Upper lobe of left lung (tissue), 6 donors: ENCODE results near the gene TSGA10. TPM values are rescaled to one million over a fixed set of nuclear protein-coding genes. Genes with fewer than 3 reads are reported as not detected.
"Not testable (repeated sequence)": the region's sequence is repeated elsewhere in the genome, so short reads cannot be mapped to it uniquely, and the experiment has no call there.

ENCODE experiments used
- ATAC-seq, 2 donors: fragments of 200-7000 bp; cut with Tn5 transposase; one replicate each; pipeline ENCODE4 v1.9.1; 2022; ENCODE audit warnings: mild to moderate bottlenecking in 2 of 2, moderate library complexity in 2 of 2; ENCODE audit not compliant: low FRiP score in 2 of 2
- DNase-seq, 2 donors: peaks; one replicate each; pipeline ENCODE4 v3.0.0-alpha.2; 2019 to 2020
- H3K27ac ChIP-seq, 4 donors: fragments of 200-600 bp; sonication (generic); one replicate each; pipeline ENCODE4 v1.5.1; 2016 to 2019
- H3K27me3 ChIP-seq, 4 donors: fragments of 200-600 bp; sonication (generic); one replicate each; pipeline ENCODE4 v1.5.1; 2017 to 2019
- H3K36me3 ChIP-seq, 4 donors: fragments of 200-600 bp; sonication (generic); one replicate each; pipeline ENCODE4 v1.5.1; 2016 to 2019
- H3K4me1 ChIP-seq, 4 donors: fragments of 200-600 bp; sonication (generic); one replicate each; pipeline ENCODE4 v1.5.1; 2018 to 2019
- H3K4me3 ChIP-seq, 4 donors: fragments of 200-600 bp; sonication (generic); one replicate each; pipeline ENCODE4 v1.5.1; 2017 to 2019; ENCODE audit warnings: mild to moderate bottlenecking in 2 of 4, moderate library complexity in 1 of 4
- H3K9me3 ChIP-seq, 4 donors: fragments of 200-600 bp; sonication (generic); one replicate each; pipeline ENCODE4 v1.5.1; 2018 to 2019
- CTCF ChIP-seq, 6 experiments: fragments of 450-650 bp in 4 of 6; fragments of 200-600 bp in 2 of 6; sonication (generic) in 2 of 6; IDR thresholded peaks; one replicate each; pipeline ENCODE4 v1.5.1; 2016 to 2019; ENCODE audit warnings: antibody characterized with exemption in 6 of 6
- EP300 ChIP-seq, 4 donors: sonication (generic); formaldehyde crosslinking; IDR thresholded peaks; one replicate each; pipeline ENCODE4 v1.5.1; 2017; ENCODE audit warnings: antibody characterized with exemption in 4 of 4, control low read depth in 2 of 4
- POLR2A ChIP-seq, 4 donors: fragments of 450-650 bp; IDR thresholded peaks; one replicate each; pipeline ENCODE4 v1.5.1; 2016 to 2017; ENCODE audit warnings: antibody characterized with exemption in 4 of 4, mild to moderate bottlenecking in 2 of 4
- POLR2AphosphoS5 ChIP-seq, 2 donors: sonication (generic); formaldehyde crosslinking; IDR thresholded peaks; one replicate each; pipeline ENCODE4 v1.5.1; 2017; ENCODE audit warnings: antibody characterized with exemption in 2 of 2
- WGBS, 2 donors: methylation state at CpG; one replicate each; pipeline ENCODE4 v1.1.5; 2017 to 2018; 5-methylcytosine and 5-hydroxymethylcytosine counted together
- total RNA-seq, 6 donors: library from RNA; depleted of rRNA in 4 of 6; stranded (reverse); fragments of >200 nt in 4 of 6; gene quantifications; one replicate each; pipeline versions ENCODE4 v1.1.0 to v1.2.1, GENCODE V29; 2016 to 2021
- donor health status: DM: no; HTN: no; CAD: no; lungs with moderate emphysema.
- donor health status: DM: no; HTN: yes; CAD: no; lungs with severe emphysema.

TSGA10 gene
- 10 to 100 TPM in 2 of 6 donors, 1 to 10 TPM in 4; 3.9 to 33.8 (median 9.4) TPM for total RNA-seq

- TF ChIP-seq EP300 (IDR thresholded peaks at IDR 0.05) = peak in 1 of 4 donors; percentile 86
- peak in 3 of 6 experiments; percentile 10 to 35 (median 28) for TF ChIP-seq CTCF (IDR thresholded peaks at IDR 0.05)
- TF ChIP-seq POLR2A (IDR thresholded peaks at IDR 0.05) = peak in 3 of 4 donors; percentile 74 to 90 (median 80)
- TF ChIP-seq POLR2AphosphoS5 (IDR thresholded peaks at IDR 0.05) = peak; percentile 89 to 97
- DNase-seq = peak; percentile 94 to 98
- Histone ChIP-seq H3K4me1 (peaks cover 12 to 23% (median 16%) of the 10 kb centered on the region in 4 donors), H3K4me3 (peak within 1 kb of the TSS; percentile 65 to 82 (median 72)), H3K9me3 (no peaks in the 10 kb centered on the region), H3K27ac (peak within 1 kb of the TSS; percentile 87 to 92 (median 90)), H3K36me3 (peaks cover 0 to 24% (median 0%) of the 10 kb centered on the region in 4 donors), H3K27me3 (no peaks in the 10 kb centered on the region)
- WGBS, 2 donors = 0 to 1% methylated on average over 19 to 55 of the region's 70 CpGs
- ATAC-seq = peak; percentile 98 to 100
Observed at GRCh38 chr2:99154643-99155536, at the start of gene TSGA10, which contains the start of gene LIPT1. TSS of gene TSGA10 (minus strand) at chr2:99154942. CDS start at chr2:99109439, 45,503 bp downstream. TSS of gene LIPT1 (plus strand) at chr2:99154967. CDS start at chr2:99161958, 6,991 bp downstream.

DNA sequence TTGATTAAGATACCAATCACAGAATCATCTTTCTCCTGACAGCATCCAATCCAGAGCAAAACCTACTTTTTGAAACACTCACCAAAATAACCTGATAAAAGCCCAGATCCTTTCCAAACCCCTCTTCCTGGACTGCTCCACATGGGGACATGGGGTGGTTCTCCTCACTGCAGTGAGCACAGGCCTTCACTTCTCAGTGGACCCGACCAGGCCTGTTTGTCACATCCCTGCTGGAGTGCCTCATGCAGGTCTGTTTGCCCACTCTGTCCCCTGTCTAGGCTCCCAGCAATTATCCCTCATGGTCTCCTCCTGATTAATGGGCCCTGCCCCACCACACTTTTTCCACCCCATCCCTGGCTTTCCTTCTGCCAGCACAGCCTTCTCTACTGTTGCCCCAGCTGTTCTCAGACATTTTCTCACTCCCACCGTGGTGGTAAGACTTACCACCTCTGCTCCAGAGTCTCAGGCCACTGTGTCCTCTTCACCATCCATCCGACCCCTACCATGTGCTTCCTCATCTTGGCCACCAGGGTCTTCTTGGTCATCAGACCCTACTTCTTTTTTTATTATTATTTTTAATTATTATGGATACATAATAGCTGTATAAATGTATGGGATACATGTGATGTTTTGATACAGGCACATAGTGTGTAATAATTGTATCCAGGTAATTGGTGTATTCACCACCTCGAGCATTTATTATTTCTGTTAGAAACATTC, 47.4 kb upstream of the TSGA10 start:
- peaks cover 0 to 17% (median 5%) of the 10 kb centered on the region in 4 donors for H3K36me3 ChIP-seq
- peaks cover 0 to 5% (median 2%) of the 10 kb centered on the region in 4 donors for H3K4me1 ChIP-seq
- no peak for ATAC-seq
- no peak for DNase-seq
- H3K4me3 ChIP-seq = no peak overlapping the region
- H3K27me3 ChIP-seq = no peaks in the 10 kb centered on the region
- H3K27ac ChIP-seq = no peak overlapping the region
- TF ChIP-seq EP300 (IDR thresholded peaks at IDR 0.05) (no peak), CTCF (IDR thresholded peaks at IDR 0.05) (no peak), POLR2AphosphoS5 (IDR thresholded peaks at IDR 0.05) (no peak), POLR2A (IDR thresholded peaks at IDR 0.05) (no peak)
- peaks cover 0 to 4% (median 0%) of the 10 kb centered on the region in 4 donors for H3K9me3 ChIP-seq
- WGBS, 2 donors = 92 to 95% methylated on average over 4 of the region's 4 CpGs

GRCh38 chr2:99200076-99200800, 45.5 kb upstream of the TSGA10 start:
- Histone ChIP-seq H3K4me3 (no peak overlapping the region), H3K36me3 (peaks cover 12 to 36% (median 23%) of the 10 kb centered on the region in 4 donors), H3K27me3 (no peaks in the 10 kb centered on the region), H3K27ac (no peak overlapping the region), H3K9me3 (peaks cover 0 to under 1% (median 0%) of the 10 kb centered on the region in 4 donors), H3K4me1 (peaks cover 0 to 5% (median 2%) of the 10 kb centered on the region in 4 donors)
- ATAC-seq (no peak), DNase-seq (no peak)
- no peak for TF ChIP-seq POLR2A (IDR thresholded peaks at IDR 0.05)
- no peak for TF ChIP-seq POLR2AphosphoS5 (IDR thresholded peaks at IDR 0.05)
- no peak for TF ChIP-seq CTCF (IDR thresholded peaks at IDR 0.05)
- no peak for TF ChIP-seq EP300 (IDR thresholded peaks at IDR 0.05)
- 76 to 83% methylated on average over 7 of the region's 7 CpGs for WGBS, 2 donors

DNA sequence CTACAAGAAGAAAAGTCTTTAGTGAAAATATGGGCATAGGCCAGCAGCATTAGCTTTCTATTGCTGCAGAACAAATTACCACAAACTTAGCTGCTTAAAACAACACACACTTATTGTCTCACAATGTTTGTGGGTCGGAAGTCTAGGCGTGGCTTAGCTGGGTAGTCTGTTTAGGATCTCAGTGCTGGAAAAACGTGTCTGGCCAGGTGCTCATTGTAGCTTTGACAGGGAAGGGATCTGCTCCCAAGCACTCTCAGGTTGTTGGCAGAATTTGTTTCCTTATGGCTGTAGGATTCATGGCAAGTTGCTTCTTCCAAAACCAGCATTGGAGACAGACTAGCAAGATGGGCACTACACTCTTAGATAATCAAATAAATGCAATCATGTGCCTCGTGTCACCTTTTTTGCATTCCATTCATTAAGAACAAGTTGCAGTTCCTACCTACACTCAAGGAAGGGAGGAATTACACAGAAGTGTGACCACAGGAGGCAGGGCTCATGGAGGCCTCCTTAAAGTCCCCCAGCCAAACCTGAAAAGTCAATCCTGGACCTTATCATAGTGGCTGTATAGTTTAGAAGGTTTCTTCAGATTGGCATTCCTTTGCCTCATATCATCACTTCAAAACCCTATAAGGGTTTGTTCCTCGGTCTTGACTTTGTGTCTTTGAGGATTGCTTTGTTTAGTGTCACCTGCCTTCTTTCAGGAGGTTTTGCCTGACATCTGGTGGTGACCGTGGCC, 43.5 kb upstream of the TSGA10 start:
- DNase-seq (peak in 1 of 2 donors; percentile 55), ATAC-seq (no peak)
- Histone ChIP-seq H3K27me3 (no peaks in the 10 kb centered on the region), H3K36me3 (peaks cover 17 to 54% (median 26%) of the 10 kb centered on the region in 4 donors), H3K27ac (peak overlapping the region in 1 of 4 donors; percentile 10), H3K4me1 (peaks cover 0 to 5% (median 2%) of the 10 kb centered on the region in 4 donors), H3K9me3 (no peaks in the 10 kb centered on the region), H3K4me3 (no peak overlapping the region)
- WGBS, 2 donors = 68 to 82% methylated on average over 6 of the region's 6 CpGs
- no peak for TF ChIP-seq CTCF (IDR thresholded peaks at IDR 0.05)
- TF ChIP-seq POLR2AphosphoS5 (IDR thresholded peaks at IDR 0.05) = no peak
- no peak for TF ChIP-seq EP300 (IDR thresholded peaks at IDR 0.05)
- no peak for TF ChIP-seq POLR2A (IDR thresholded peaks at IDR 0.05)

DNA sequence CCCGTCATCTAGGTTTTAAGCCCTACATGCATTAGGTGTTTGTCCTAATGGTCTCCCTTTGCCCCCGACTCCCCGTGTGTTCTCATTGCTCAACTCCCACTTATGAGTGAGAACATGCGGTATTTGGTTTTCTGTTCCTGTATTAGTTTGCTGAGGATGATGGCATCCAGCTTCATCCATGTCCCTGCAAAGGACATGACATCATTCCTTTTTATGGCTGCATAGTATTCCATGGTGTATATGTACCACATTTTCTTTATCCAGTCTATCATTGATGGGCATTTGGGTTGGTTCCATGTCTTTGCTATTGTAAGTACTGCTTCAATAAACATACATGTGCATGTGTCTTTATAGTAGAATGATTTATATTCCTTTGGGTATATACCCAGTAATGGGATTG, 37.6 kb upstream of the TSGA10 start:
- not testable (repeated sequence) for DNase-seq, H3K27me3 ChIP-seq, H3K4me1 ChIP-seq, ATAC-seq, H3K9me3 ChIP-seq, H3K27ac ChIP-seq, H3K4me3 ChIP-seq
- WGBS, 2 donors = 98% methylated on average over 4 of the region's 4 CpGs
- H3K36me3 ChIP-seq = peaks cover 17 to 80% (median 48%) of the 10 kb centered on the region in 4 donors
